Measurements from ENCODE around the gene PLA2G4F. TPM values are rescaled to one million over a fixed set of nuclear protein-coding genes. Genes with fewer than 3 reads are reported as not detected.

PLA2G4F gene
- total RNA-seq, 1 experiment from 2014 or later = 0.87 TPM

- no peak overlapping the region for H3K4me3 Mint-ChIP-seq (ENCODE audit: low read depth, unreplicated experiment)
- no peaks in the 10 kb centered on the region for H3K27me3 Mint-ChIP-seq (ENCODE audit: unreplicated experiment)
- no peak for TF ChIP-seq CTCF (IDR thresholded peaks at IDR 0.05; ENCODE audit: unreplicated experiment)
- CTCF ChIA-PET = no interaction called here
- no peaks in the 10 kb centered on the region for H3K36me3 Mint-ChIP-seq (ENCODE audit: insufficient read depth, unreplicated experiment)
- intact Hi-C loops (cut with micrococcal nuclease; ENCODE audit: unreplicated experiment) = no loop called here
- DNase-seq = no peak
- BruUV-seq (replicated peaks) = no TSS peak
- peaks cover 7% of the 10 kb centered on the region for H3K4me1 Mint-ChIP-seq (ENCODE audit: low read depth, unreplicated experiment)
- no peaks in the 10 kb centered on the region for H3K9me3 Mint-ChIP-seq (ENCODE audit: low read depth, unreplicated experiment)
- H3K27ac Mint-ChIP-seq (ENCODE audit: unreplicated experiment) = no peak overlapping the region
These were observed 53.7 kb downstream of the PLA2G4F start for GRCh38 chr15:42102646-42103235.

GRCh38 chr15:42101861-42102260 is 54.6 kb downstream of the PLA2G4F start:
- Mint-ChIP-seq H3K4me3 (ENCODE audit: low read depth, unreplicated experiment) (no peak overlapping the region), H3K4me1 (ENCODE audit: low read depth, unreplicated experiment) (no peaks in the 10 kb centered on the region), H3K27ac (ENCODE audit: unreplicated experiment) (no peak overlapping the region), H3K27me3 (ENCODE audit: unreplicated experiment) (no peaks in the 10 kb centered on the region), H3K9me3 (ENCODE audit: low read depth, unreplicated experiment) (no peaks in the 10 kb centered on the region), H3K36me3 (ENCODE audit: insufficient read depth, unreplicated experiment) (no peaks in the 10 kb centered on the region)
- intact Hi-C loops (cut with micrococcal nuclease; ENCODE audit: unreplicated experiment) = no loop called here
- no peak for DNase-seq
- no peak for TF ChIP-seq CTCF (IDR thresholded peaks at IDR 0.05; ENCODE audit: unreplicated experiment)
- no TSS peak for BruUV-seq (replicated peaks)
- CTCF ChIA-PET = no interaction called here

DNA sequence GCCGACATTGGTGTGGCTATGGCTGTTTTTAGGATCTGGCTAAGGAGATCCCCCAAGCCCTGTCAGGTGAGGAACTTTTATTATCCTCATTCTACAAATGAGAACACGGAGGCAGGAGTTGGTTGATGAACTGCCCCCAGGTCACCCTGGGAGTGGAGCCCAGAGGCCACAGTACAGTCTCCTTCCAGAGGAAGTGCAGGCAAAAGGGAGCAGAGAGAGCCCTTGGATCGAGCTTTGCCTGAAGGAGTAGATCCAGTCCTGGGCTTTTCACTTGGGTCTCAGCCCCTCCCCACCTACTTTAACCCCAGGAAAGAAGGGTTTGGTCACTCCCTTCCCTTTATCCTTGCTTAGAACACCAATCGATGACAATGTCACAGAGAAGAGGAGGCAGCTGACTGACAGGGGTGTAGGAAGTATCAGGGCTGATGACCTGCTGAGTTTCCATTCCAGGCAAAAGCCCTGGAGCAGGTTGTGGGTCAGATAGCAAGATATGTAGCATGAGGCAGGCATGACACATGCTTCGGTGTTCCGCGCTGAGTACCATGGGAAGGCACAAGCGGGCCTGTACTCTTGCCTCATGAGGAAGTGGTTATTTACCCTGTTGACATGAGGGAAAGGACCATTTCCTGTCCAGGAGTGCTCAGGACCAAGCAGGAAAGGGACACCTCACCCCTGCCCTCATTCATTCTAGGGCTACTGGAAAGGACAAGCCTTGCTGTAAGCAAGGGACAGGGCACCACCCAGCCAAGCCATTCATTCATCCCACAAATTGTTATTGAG is 56.2 kb downstream of the PLA2G4F start:
- DNase-seq = no peak
- TF ChIP-seq CTCF (IDR thresholded peaks at IDR 0.05; ENCODE audit: unreplicated experiment) = no peak
- no peaks in the 10 kb centered on the region for H3K36me3 Mint-ChIP-seq (ENCODE audit: insufficient read depth, unreplicated experiment)
- CTCF ChIA-PET = no interaction called here
- H3K4me3 Mint-ChIP-seq (ENCODE audit: low read depth, unreplicated experiment) = no peak overlapping the region
- no TSS peak for BruUV-seq (replicated peaks)
- no peaks in the 10 kb centered on the region for H3K4me1 Mint-ChIP-seq (ENCODE audit: low read depth, unreplicated experiment)
- H3K27ac Mint-ChIP-seq (ENCODE audit: unreplicated experiment) = no peak overlapping the region
- intact Hi-C loops (cut with micrococcal nuclease; ENCODE audit: unreplicated experiment) = no loop called here
- no peaks in the 10 kb centered on the region for H3K27me3 Mint-ChIP-seq (ENCODE audit: unreplicated experiment)
- H3K9me3 Mint-ChIP-seq (ENCODE audit: low read depth, unreplicated experiment) = no peaks in the 10 kb centered on the region

DNA sequence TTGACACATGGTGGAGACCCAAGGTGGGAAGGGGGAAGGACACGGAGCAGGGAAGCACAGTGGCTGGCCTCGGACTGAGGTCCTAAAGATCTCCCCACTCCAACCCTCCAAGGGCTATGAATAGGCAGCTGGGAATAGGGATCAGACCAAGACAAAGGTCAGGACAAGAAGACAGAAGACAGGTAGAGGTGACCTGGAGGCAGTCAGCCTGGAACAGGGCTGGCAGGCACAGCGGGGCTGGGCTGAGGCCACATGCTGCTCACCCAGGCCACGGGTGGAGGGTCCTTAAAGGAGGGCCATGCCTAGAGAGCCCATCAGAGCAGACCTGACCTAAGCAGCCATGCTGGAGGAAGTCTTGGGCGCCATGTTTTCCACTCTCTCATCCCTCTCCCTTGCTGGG is 59.4 kb downstream of the PLA2G4F start:
- H3K27me3 Mint-ChIP-seq (ENCODE audit: unreplicated experiment) = no peaks in the 10 kb centered on the region
- TF ChIP-seq CTCF (IDR thresholded peaks at IDR 0.05; ENCODE audit: unreplicated experiment) = no peak
- intact Hi-C loops (cut with micrococcal nuclease; ENCODE audit: unreplicated experiment) = no loop called here
- no TSS peak for BruUV-seq (replicated peaks)
- DNase-seq = no peak
- no peak overlapping the region for H3K4me3 Mint-ChIP-seq (ENCODE audit: low read depth, unreplicated experiment)
- no peak overlapping the region for H3K27ac Mint-ChIP-seq (ENCODE audit: unreplicated experiment)
- no peaks in the 10 kb centered on the region for H3K9me3 Mint-ChIP-seq (ENCODE audit: low read depth, unreplicated experiment)
- CTCF ChIA-PET = no interaction called here
- peaks cover 5% of the 10 kb centered on the region for H3K4me1 Mint-ChIP-seq (ENCODE audit: low read depth, unreplicated experiment)
- peaks cover under 1% of the 10 kb centered on the region for H3K36me3 Mint-ChIP-seq (ENCODE audit: insufficient read depth, unreplicated experiment)

Data from Calu3 (cell line).